Measurements from ENCODE around the gene PKD1L1.
A peak's percentile ranks its signal among the peaks of the same experiment; 100 is the strongest.

GRCh38 chr7:47940088-47941013, 7.9 kb downstream of the PKD1L1 start:
- no peak for TF ChIP-seq POLR2A (IDR thresholded peaks at IDR 0.05)
- TF ChIP-seq EP300 (IDR thresholded peaks at IDR 0.05): peak in 1 of 2 donors; percentile 6
